H1 (cell line): ENCODE data around the gene P3H1.

ENCODE experiments used
- EZH2 ChIP-seq: fragments of 200-600 bp; sonication (generic); IDR thresholded peaks from 2 replicates; pipeline ENCODE4 v1.7.1; 2012; ENCODE audit warnings: low read depth, mild to moderate bottlenecking, moderate library complexity, low read length, inconsistent platforms; ENCODE audit not compliant: severe bottlenecking
- SRF ChIP-seq: IDR thresholded peaks from 2 replicates; pipeline ENCODE4 v1.6.1; 2011; ENCODE audit warnings: mild to moderate bottlenecking, low read depth, low read length, moderate library complexity

- no peak for TF ChIP-seq EZH2
- no peak for TF ChIP-seq SRF
Observed at GRCh38 chr1:42768172-42768571, 1.3 kb upstream of the P3H1 start.
